ENCODE results near the gene ZNF148.

Gene ZNF148

GRCh38 chr3:125337506-125337905 is 37.6 kb downstream of the ZNF148 start:
- Histone ChIP-seq H3K4me1 (ENCODE audit: control insufficient read depth, insufficient read depth, low read length, unreplicated experiment) (peaks cover 22% of the 10 kb centered on the region), H3K36me3 (ENCODE audit: insufficient read depth, low read length) (peaks cover 4% of the 10 kb centered on the region; the same call in 1 of the 2 replicates), H3K27ac (ENCODE audit: low read depth, low read length) (no peak overlapping the region), H2AFZ (ENCODE audit: low read length, unreplicated experiment) (no peak overlapping the region), H3K4me3 (ENCODE audit: low read depth, low read length) (no peak overlapping the region), H3K79me2 (ENCODE audit: control insufficient read depth, insufficient read depth, low read length, unreplicated experiment) (peaks cover 80% of the 10 kb centered on the region), H3K27me3 (ENCODE audit: insufficient read depth, low read length) (no peaks in the 10 kb centered on the region)

GRCh38 chr3:125334675-125335560 is 40.2 kb downstream of the ZNF148 start:
- no peak overlapping the region for H3K4me3 ChIP-seq (ENCODE audit: low read depth, low read length)
- no peaks in the 10 kb centered on the region for H3K36me3 ChIP-seq (ENCODE audit: insufficient read depth, low read length)
- H2AFZ ChIP-seq (ENCODE audit: low read length, unreplicated experiment), result no peak overlapping the region
- no peak overlapping the region for H3K27ac ChIP-seq (ENCODE audit: low read depth, low read length)
- no peaks in the 10 kb centered on the region for H3K27me3 ChIP-seq (ENCODE audit: insufficient read depth, low read length)
- H3K79me2 ChIP-seq (ENCODE audit: control insufficient read depth, insufficient read depth, low read length, unreplicated experiment), result peaks cover 72% of the 10 kb centered on the region
- H3K4me1 ChIP-seq (ENCODE audit: control insufficient read depth, insufficient read depth, low read length, unreplicated experiment), result peaks cover 30% of the 10 kb centered on the region

GRCh38 chr3:125332504-125332903 is 42.6 kb downstream of the ZNF148 start:
- Histone ChIP-seq H3K79me2 (ENCODE audit: control insufficient read depth, insufficient read depth, low read length, unreplicated experiment) (peaks cover 53% of the 10 kb centered on the region), H3K4me3 (ENCODE audit: low read depth, low read length) (no peak overlapping the region), H3K27ac (ENCODE audit: low read depth, low read length) (no peak overlapping the region), H2AFZ (ENCODE audit: low read length, unreplicated experiment) (no peak overlapping the region), H3K27me3 (ENCODE audit: insufficient read depth, low read length) (no peaks in the 10 kb centered on the region), H3K4me1 (ENCODE audit: control insufficient read depth, insufficient read depth, low read length, unreplicated experiment) (peaks cover 29% of the 10 kb centered on the region), H3K36me3 (ENCODE audit: insufficient read depth, low read length) (peaks cover 7% of the 10 kb centered on the region; the same call in 1 of the 2 replicates)

- Histone ChIP-seq H3K4me3 (ENCODE audit: low read depth, low read length) (no peak overlapping the region), H2AFZ (ENCODE audit: low read length, unreplicated experiment) (no peak overlapping the region), H3K36me3 (ENCODE audit: insufficient read depth, low read length) (peaks cover 11% of the 10 kb centered on the region; the same call in 1 of the 2 replicates), H3K4me1 (ENCODE audit: control insufficient read depth, insufficient read depth, low read length, unreplicated experiment) (peaks cover 34% of the 10 kb centered on the region), H3K79me2 (ENCODE audit: control insufficient read depth, insufficient read depth, low read length, unreplicated experiment) (peaks cover 53% of the 10 kb centered on the region), H3K27ac (ENCODE audit: low read depth, low read length) (no peak overlapping the region), H3K27me3 (ENCODE audit: insufficient read depth, low read length) (no peaks in the 10 kb centered on the region)
Measured at GRCh38 chr3:125331243-125331642, 43.9 kb downstream of the ZNF148 start.

GRCh38 chr3:125326957-125327356 is 48.2 kb downstream of the ZNF148 start:
- Histone ChIP-seq H3K27me3 (ENCODE audit: insufficient read depth, low read length) (no peaks in the 10 kb centered on the region), H3K27ac (ENCODE audit: low read depth, low read length) (no peak overlapping the region), H3K36me3 (ENCODE audit: insufficient read depth, low read length) (peaks cover 22% of the 10 kb centered on the region; the same call in 1 of the 2 replicates), H3K79me2 (ENCODE audit: control insufficient read depth, insufficient read depth, low read length, unreplicated experiment) (peaks cover 28% of the 10 kb centered on the region), H2AFZ (ENCODE audit: low read length, unreplicated experiment) (no peak overlapping the region), H3K4me3 (ENCODE audit: low read depth, low read length) (no peak overlapping the region), H3K4me1 (ENCODE audit: control insufficient read depth, insufficient read depth, low read length, unreplicated experiment) (peaks cover 14% of the 10 kb centered on the region)

GRCh38 chr3:125325746-125326145 is 49.4 kb downstream of the ZNF148 start:
- no peak overlapping the region for H3K27ac ChIP-seq (ENCODE audit: low read depth, low read length)
- peaks cover 19% of the 10 kb centered on the region for H3K79me2 ChIP-seq (ENCODE audit: control insufficient read depth, insufficient read depth, low read length, unreplicated experiment)
- no peak overlapping the region for H2AFZ ChIP-seq (ENCODE audit: low read length, unreplicated experiment)
- H3K4me1 ChIP-seq (ENCODE audit: control insufficient read depth, insufficient read depth, low read length, unreplicated experiment), result peaks cover 7% of the 10 kb centered on the region
- H3K36me3 ChIP-seq (ENCODE audit: insufficient read depth, low read length), result peaks cover 23% of the 10 kb centered on the region; the same call in 1 of the 2 replicates
- no peak overlapping the region for H3K4me3 ChIP-seq (ENCODE audit: low read depth, low read length)
- H3K27me3 ChIP-seq (ENCODE audit: insufficient read depth, low read length), result no peaks in the 10 kb centered on the region

- Histone ChIP-seq H3K27me3 (ENCODE audit: insufficient read depth, low read length) (no peaks in the 10 kb centered on the region), H3K4me3 (ENCODE audit: low read depth, low read length) (no peak overlapping the region), H3K4me1 (ENCODE audit: control insufficient read depth, insufficient read depth, low read length, unreplicated experiment) (peaks cover 7% of the 10 kb centered on the region), H3K36me3 (ENCODE audit: insufficient read depth, low read length) (peaks cover 24% of the 10 kb centered on the region), H3K79me2 (ENCODE audit: control insufficient read depth, insufficient read depth, low read length, unreplicated experiment) (peaks cover 18% of the 10 kb centered on the region), H3K27ac (ENCODE audit: low read depth, low read length) (no peak overlapping the region), H2AFZ (ENCODE audit: low read length, unreplicated experiment) (no peak overlapping the region)
Measured at GRCh38 chr3:125324341-125324740, 50.8 kb downstream of the ZNF148 start.

- Histone ChIP-seq H2AFZ (ENCODE audit: low read length, unreplicated experiment) (no peak overlapping the region), H3K79me2 (ENCODE audit: control insufficient read depth, insufficient read depth, low read length, unreplicated experiment) (peaks cover 18% of the 10 kb centered on the region), H3K27ac (ENCODE audit: low read depth, low read length) (no peak overlapping the region), H3K27me3 (ENCODE audit: insufficient read depth, low read length) (no peaks in the 10 kb centered on the region), H3K4me1 (ENCODE audit: control insufficient read depth, insufficient read depth, low read length, unreplicated experiment) (peaks cover 13% of the 10 kb centered on the region), H3K36me3 (ENCODE audit: insufficient read depth, low read length) (peaks cover 22% of the 10 kb centered on the region), H3K4me3 (ENCODE audit: low read depth, low read length) (no peak overlapping the region)
Measured at GRCh38 chr3:125322917-125323316, 52.2 kb downstream of the ZNF148 start.

GRCh38 chr3:125322166-125322565 is 53.0 kb downstream of the ZNF148 start:
- H3K4me1 ChIP-seq (ENCODE audit: control insufficient read depth, insufficient read depth, low read length, unreplicated experiment), result peaks cover 14% of the 10 kb centered on the region
- no peak overlapping the region for H3K27ac ChIP-seq (ENCODE audit: low read depth, low read length)
- H3K4me3 ChIP-seq (ENCODE audit: low read depth, low read length), result no peak overlapping the region
- H3K27me3 ChIP-seq (ENCODE audit: insufficient read depth, low read length), result no peaks in the 10 kb centered on the region
- H3K36me3 ChIP-seq (ENCODE audit: insufficient read depth, low read length), result peaks cover 23% of the 10 kb centered on the region
- H3K79me2 ChIP-seq (ENCODE audit: control insufficient read depth, insufficient read depth, low read length, unreplicated experiment), result peaks cover 17% of the 10 kb centered on the region
- H2AFZ ChIP-seq (ENCODE audit: low read length, unreplicated experiment), result no peak overlapping the region

- no peaks in the 10 kb centered on the region for H3K27me3 ChIP-seq (ENCODE audit: insufficient read depth, low read length)
- no peak overlapping the region for H3K27ac ChIP-seq (ENCODE audit: low read depth, low read length)
- no peak overlapping the region for H3K4me3 ChIP-seq (ENCODE audit: low read depth, low read length)
- peaks cover 6% of the 10 kb centered on the region for H3K79me2 ChIP-seq (ENCODE audit: control insufficient read depth, insufficient read depth, low read length, unreplicated experiment)
- no peak overlapping the region for H2AFZ ChIP-seq (ENCODE audit: low read length, unreplicated experiment)
- H3K36me3 ChIP-seq (ENCODE audit: insufficient read depth, low read length), result peaks cover 19% of the 10 kb centered on the region
- H3K4me1 ChIP-seq (ENCODE audit: control insufficient read depth, insufficient read depth, low read length, unreplicated experiment), result peaks cover 9% of the 10 kb centered on the region
Measured at GRCh38 chr3:125319765-125320164, 55.4 kb downstream of the ZNF148 start.

- H3K4me1 ChIP-seq (ENCODE audit: control insufficient read depth, insufficient read depth, low read length, unreplicated experiment), result peaks cover 9% of the 10 kb centered on the region
- H3K36me3 ChIP-seq (ENCODE audit: insufficient read depth, low read length), result peaks cover 24% of the 10 kb centered on the region
- no peak overlapping the region for H2AFZ ChIP-seq (ENCODE audit: low read length, unreplicated experiment)
- no peak overlapping the region for H3K4me3 ChIP-seq (ENCODE audit: low read depth, low read length)
- H3K27ac ChIP-seq (ENCODE audit: low read depth, low read length), result no peak overlapping the region
- H3K79me2 ChIP-seq (ENCODE audit: control insufficient read depth, insufficient read depth, low read length, unreplicated experiment), result peaks cover 6% of the 10 kb centered on the region
- H3K27me3 ChIP-seq (ENCODE audit: insufficient read depth, low read length), result no peaks in the 10 kb centered on the region
Measured at GRCh38 chr3:125318871-125319270, 56.3 kb downstream of the ZNF148 start.

Data from ACC112 (cell line).